ENCODE measurements around the gene SLC30A5.
"Not testable (repeated sequence)": the region's sequence is repeated elsewhere in the genome, so short reads cannot be mapped to it uniquely, and the experiment has no call there.

Gene SLC30A5

GRCh38 chr5:69099302-69099701 is 5.5 kb downstream of the SLC30A5 start:
- no peak for DNase-seq (ENCODE audit: low spot score)
- no peak for TF ChIP-seq CTCF (IDR thresholded peaks at IDR 0.05; ENCODE audit: borderline replicate concordance, control extremely low read depth, extremely low read depth, insufficient read depth, missing control alignments)
- in situ Hi-C loops (cut with MboI; ENCODE audit: low sequenced_read_pairs, unreplicated experiment), result loop anchor here (25.0 kb wide), 1 partner anchor 263 kb away; the partner anchor contains the start of genes AK6, RAD17 and TAF9

- DNase-seq (ENCODE audit: low spot score), result no peak
- TF ChIP-seq CTCF (IDR thresholded peaks at IDR 0.05; ENCODE audit: borderline replicate concordance, control extremely low read depth, extremely low read depth, insufficient read depth, missing control alignments), result no peak
- in situ Hi-C loops (cut with MboI; ENCODE audit: low sequenced_read_pairs, unreplicated experiment), result no loop called here
Measured at GRCh38 chr5:69103521-69103920, 9.7 kb downstream of the SLC30A5 start.

GRCh38 chr5:69105996-69106906 is 12.4 kb downstream of the SLC30A5 start:
- DNase-seq (ENCODE audit: low spot score), result peak; percentile 56
- in situ Hi-C loops (cut with MboI; ENCODE audit: low sequenced_read_pairs, unreplicated experiment), result no loop called here

GRCh38 chr5:69108367-69108766 is 14.6 kb downstream of the SLC30A5 start:
- in situ Hi-C loops (cut with MboI; ENCODE audit: low sequenced_read_pairs, unreplicated experiment); DNase-seq (ENCODE audit: low spot score): not testable (repeated sequence)

More at GRCh38 chr5:69105996-69106906, 12.4 kb downstream of the SLC30A5 start:
- no peak for TF ChIP-seq CTCF (IDR thresholded peaks at IDR 0.05; ENCODE audit: borderline replicate concordance, control extremely low read depth, extremely low read depth, insufficient read depth, missing control alignments)

GRCh38 chr5:69113851-69114250 is 20.0 kb downstream of the SLC30A5 start:
- no peak for TF ChIP-seq CTCF (IDR thresholded peaks at IDR 0.05; ENCODE audit: borderline replicate concordance, control extremely low read depth, extremely low read depth, insufficient read depth, missing control alignments)
- in situ Hi-C loops (cut with MboI; ENCODE audit: low sequenced_read_pairs, unreplicated experiment), result no loop called here
- no peak for DNase-seq (ENCODE audit: low spot score)

- no peak for DNase-seq (ENCODE audit: low spot score)
- TF ChIP-seq CTCF (IDR thresholded peaks at IDR 0.05; ENCODE audit: borderline replicate concordance, control extremely low read depth, extremely low read depth, insufficient read depth, missing control alignments), result no peak
- in situ Hi-C loops (cut with MboI; ENCODE audit: low sequenced_read_pairs, unreplicated experiment), result no loop called here
Measured at GRCh38 chr5:69115526-69115925, 21.7 kb downstream of the SLC30A5 start.

GRCh38 chr5:69129413-69129812 is 35.6 kb downstream of the SLC30A5 start:
- in situ Hi-C loops (cut with MboI; ENCODE audit: low sequenced_read_pairs, unreplicated experiment), result no loop called here
- no peak for DNase-seq (ENCODE audit: low spot score)
- no peak for TF ChIP-seq CTCF (IDR thresholded peaks at IDR 0.05; ENCODE audit: borderline replicate concordance, control extremely low read depth, extremely low read depth, insufficient read depth, missing control alignments)
